Karpas-422 (cell line): Measurements from ENCODE around the gene EBF4. TPM values are rescaled to one million over a fixed set of nuclear protein-coding genes. Genes with fewer than 3 reads are reported as not detected.

Source experiments
- DNase-seq: peaks from one replicate; pipeline ENCODE4 v3.0.0-alpha.2; 2015
- H2AFZ ChIP-seq: fragments of 200-600 bp; sonication (generic); 2 replicates; pipeline ENCODE4 v1.6.1; 2014; ENCODE audit warnings: antibody characterized with exemption, low read length, mixed read lengths
- H3K27ac ChIP-seq: fragments of 200-600 bp; sonication (generic); 2 replicates; pipeline ENCODE4 v1.5.1; 2014; ENCODE audit warnings: mild to moderate bottlenecking, low read length, moderate library complexity
- H3K27me3 ChIP-seq: fragments of 200-600 bp; sonication (generic); 2 replicates; pipeline ENCODE4 v1.6.1; 2014; ENCODE audit warnings: low read length, mixed read lengths
- H3K36me3 ChIP-seq: fragments of 200-600 bp; sonication (generic); 2 replicates; pipeline ENCODE4 v1.6.1; 2014; ENCODE audit warnings: low read length, mixed read lengths; ENCODE audit not compliant: insufficient read depth
- H3K4me1 ChIP-seq: fragments of 200-600 bp; sonication (generic); 2 replicates; pipeline ENCODE4 v1.6.1; 2014; ENCODE audit warnings: mild to moderate bottlenecking, low read length, mixed read lengths
- H3K4me2 ChIP-seq: fragments of 200-600 bp; sonication (generic); 2 replicates; pipeline ENCODE4 v1.6.1; 2014; ENCODE audit warnings: low read length, low read depth, mild to moderate bottlenecking; ENCODE audit not compliant: poor library complexity, severe bottlenecking
- H3K4me3 ChIP-seq: fragments of 200-600 bp; sonication (generic); 2 replicates; pipeline ENCODE4 v1.5.1; 2014; ENCODE audit warnings: mild to moderate bottlenecking, antibody characterized with exemption, low read length, mixed read lengths
- H3K79me2 ChIP-seq: fragments of 200-600 bp; sonication (generic); 2 replicates; pipeline ENCODE4 v1.6.1; 2014; ENCODE audit warnings: mild to moderate bottlenecking, low read length, mixed read lengths
- H3K9ac ChIP-seq: fragments of 200-600 bp; sonication (generic); 2 replicates; pipeline ENCODE4 v1.6.0; 2014; ENCODE audit warnings: low read length
- H3K9me2 ChIP-seq: fragments of 200-600 bp; sonication (generic), shearing (Covaris generic); replicated peaks from 2 replicates; pipeline ENCODE4 v1.6.0; 2014; ENCODE audit warnings: mild to moderate bottlenecking, low read length, moderate library complexity; ENCODE audit not compliant: insufficient read depth
- H3K9me3 ChIP-seq: fragments of 300-700, 200-600 bp; sonication (generic); 2 replicates; pipeline ENCODE4 v1.6.1; 2014; ENCODE audit warnings: low read length, mixed read lengths
- H4K20me1 ChIP-seq: fragments of 200-600 bp; sonication (generic); 2 replicates; pipeline ENCODE4 v1.6.1; 2014; ENCODE audit warnings: mild to moderate bottlenecking, antibody characterized with exemption, low read length, low read depth; ENCODE audit not compliant: insufficient read depth
- total RNA-seq: library from RNA; depleted of rRNA; stranded (reverse); fragments of >200 nt; shearing (Covaris generic); gene quantifications from 2 replicates; pipeline ENCODE4 v1.2.3, GENCODE V29; 2014; ENCODE audit warnings: low replicate concordance

Gene EBF4
- total RNA-seq, 1 experiment from 2014 or later = 6.5 TPM

GRCh38 chr20:2757001-2757400 is 64.4 kb downstream of the EBF4 start:
- H3K9me3 ChIP-seq = no peaks in the 10 kb centered on the region
- no peaks in the 10 kb centered on the region for H4K20me1 ChIP-seq
- no peak overlapping the region for H3K4me2 ChIP-seq
- H2AFZ ChIP-seq = no peak overlapping the region
- H3K4me3 ChIP-seq = no peak overlapping the region
- H3K36me3 ChIP-seq = no peaks in the 10 kb centered on the region
- H3K4me1 ChIP-seq = peaks cover 31% of the 10 kb centered on the region
- no peak overlapping the region for H3K27ac ChIP-seq
- no peaks in the 10 kb centered on the region for H3K79me2 ChIP-seq
- no peak for DNase-seq
- H3K27me3 ChIP-seq = no peaks in the 10 kb centered on the region
- H3K9me2 ChIP-seq = no peaks in the 10 kb centered on the region
- no peak overlapping the region for H3K9ac ChIP-seq

- no peak overlapping the region for H3K4me3 ChIP-seq
- H3K9me3 ChIP-seq = no peaks in the 10 kb centered on the region
Measured at GRCh38 chr20:2757969-2758368, 65.4 kb downstream of the EBF4 start.

GRCh38 chr20:2759143-2759542 is 66.6 kb downstream of the EBF4 start:
- H3K36me3 ChIP-seq = no peaks in the 10 kb centered on the region
- no peaks in the 10 kb centered on the region for H4K20me1 ChIP-seq
- no peaks in the 10 kb centered on the region for H3K79me2 ChIP-seq
- no peaks in the 10 kb centered on the region for H3K9me2 ChIP-seq
- H3K4me1 ChIP-seq = peaks cover 26% of the 10 kb centered on the region
- no peak overlapping the region for H3K4me3 ChIP-seq
- no peak for DNase-seq
- 0 out of 2 replicates have a peak overlapping the region, but pooled peaks have one; percentile 6 for H3K9ac ChIP-seq
- no peak overlapping the region for H2AFZ ChIP-seq
- H3K27me3 ChIP-seq = no peaks in the 10 kb centered on the region
- no peaks in the 10 kb centered on the region for H3K9me3 ChIP-seq
- no peak overlapping the region for H3K4me2 ChIP-seq
- H3K27ac ChIP-seq = no peak overlapping the region

More at GRCh38 chr20:2757969-2758368, 65.4 kb downstream of the EBF4 start:
- Histone ChIP-seq H3K9me2 (no peaks in the 10 kb centered on the region), H4K20me1 (no peaks in the 10 kb centered on the region), H3K4me2 (no peak overlapping the region), H3K27ac (no peak overlapping the region), H3K4me1 (peaks cover 27% of the 10 kb centered on the region), H3K36me3 (no peaks in the 10 kb centered on the region), H3K27me3 (no peaks in the 10 kb centered on the region), H2AFZ (no peak overlapping the region), H3K9ac (no peak overlapping the region), H3K79me2 (no peaks in the 10 kb centered on the region)
- DNase-seq = no peak

- DNase-seq = no peak
- H2AFZ ChIP-seq = no peak overlapping the region
Measured at GRCh38 chr20:2759603-2760296, 67.2 kb downstream of the EBF4 start.

GRCh38 chr20:2760297-2760951 is 67.8 kb downstream of the EBF4 start:
- no peaks in the 10 kb centered on the region for H3K79me2 ChIP-seq
- no peaks in the 10 kb centered on the region for H3K9me2 ChIP-seq
- H3K4me3 ChIP-seq = no peak overlapping the region
- no peak overlapping the region for H3K27ac ChIP-seq
- H3K9me3 ChIP-seq = no peaks in the 10 kb centered on the region
- DNase-seq = no peak
- no peak overlapping the region for H3K4me2 ChIP-seq
- H2AFZ ChIP-seq = no peak overlapping the region
- peaks cover 26% of the 10 kb centered on the region for H3K4me1 ChIP-seq
- H4K20me1 ChIP-seq = no peaks in the 10 kb centered on the region
- peak overlapping the region; percentile 17; the same call in 1 of the 2 replicates for H3K9ac ChIP-seq
- H3K36me3 ChIP-seq = no peaks in the 10 kb centered on the region
- no peaks in the 10 kb centered on the region for H3K27me3 ChIP-seq

More at GRCh38 chr20:2759603-2760296, 67.2 kb downstream of the EBF4 start:
- Histone ChIP-seq H3K4me2 (no peak overlapping the region), H3K4me3 (no peak overlapping the region), H3K9ac (peak overlapping the region; percentile 17; the same call in 1 of the 2 replicates), H3K79me2 (no peaks in the 10 kb centered on the region), H4K20me1 (no peaks in the 10 kb centered on the region), H3K4me1 (peaks cover 26% of the 10 kb centered on the region), H3K9me2 (no peaks in the 10 kb centered on the region), H3K27ac (no peak overlapping the region), H3K36me3 (no peaks in the 10 kb centered on the region), H3K27me3 (no peaks in the 10 kb centered on the region), H3K9me3 (no peaks in the 10 kb centered on the region)

- Histone ChIP-seq H3K79me2 (no peaks in the 10 kb centered on the region), H3K9me2 (no peaks in the 10 kb centered on the region), H3K4me1 (peaks cover 26% of the 10 kb centered on the region), H3K4me2 (no peak overlapping the region), H3K36me3 (no peaks in the 10 kb centered on the region), H3K27ac (no peak overlapping the region), H3K4me3 (no peak overlapping the region), H3K27me3 (no peaks in the 10 kb centered on the region), H3K9me3 (no peaks in the 10 kb centered on the region), H2AFZ (no peak overlapping the region), H3K9ac (no peak overlapping the region), H4K20me1 (no peaks in the 10 kb centered on the region)
- no peak for DNase-seq
Measured at GRCh38 chr20:2760952-2761305, 68.3 kb downstream of the EBF4 start.

- Histone ChIP-seq H3K4me3 (no peak overlapping the region), H3K9me3 (no peaks in the 10 kb centered on the region), H3K4me2 (no peak overlapping the region), H3K27ac (no peak overlapping the region), H2AFZ (no peak overlapping the region), H3K9me2 (no peaks in the 10 kb centered on the region), H3K9ac (no peak overlapping the region), H4K20me1 (no peaks in the 10 kb centered on the region), H3K36me3 (no peaks in the 10 kb centered on the region), H3K4me1 (peaks cover 26% of the 10 kb centered on the region), H3K27me3 (no peaks in the 10 kb centered on the region), H3K79me2 (no peaks in the 10 kb centered on the region)
- no peak for DNase-seq
Measured at GRCh38 chr20:2761885-2762284, 69.3 kb downstream of the EBF4 start.

- Histone ChIP-seq H3K27ac (no peak overlapping the region), H3K9ac (no peak overlapping the region), H4K20me1 (no peaks in the 10 kb centered on the region), H2AFZ (no peak overlapping the region), H3K4me3 (no peak overlapping the region), H3K9me2 (no peaks in the 10 kb centered on the region), H3K27me3 (no peaks in the 10 kb centered on the region), H3K4me2 (no peak overlapping the region), H3K9me3 (no peaks in the 10 kb centered on the region), H3K36me3 (no peaks in the 10 kb centered on the region), H3K4me1 (peaks cover 26% of the 10 kb centered on the region), H3K79me2 (no peaks in the 10 kb centered on the region)
- no peak for DNase-seq
Measured at GRCh38 chr20:2762578-2763131, 70.1 kb downstream of the EBF4 start.
